Hepatocyte (in vitro differentiated cells): ENCODE data around the gene INSRR. TPM values are rescaled to one million over a fixed set of nuclear protein-coding genes. Genes with fewer than 3 reads are reported as not detected.

Source experiments
- DNase-seq: peaks from one replicate; pipeline ENCODE4 v3.0.0-alpha.2; 2016; ENCODE audit warnings: low spot score
- H2AFZ ChIP-seq: fragments of 200-600 bp; sonication (generic); 2 replicates; pipeline ENCODE4 v1.6.0; 2016; ENCODE audit warnings: antibody characterized with exemption, mild to moderate bottlenecking
- H3K27ac ChIP-seq: fragments of 200-600 bp; sonication (generic); 2 replicates; pipeline ENCODE4 v1.5.1; 2016; ENCODE audit warnings: mild to moderate bottlenecking
- H3K27me3 ChIP-seq: fragments of 200-600 bp; sonication (generic); 2 replicates; pipeline ENCODE4 v1.6.1; 2016
- H3K36me3 ChIP-seq: fragments of 200-600 bp; sonication (generic); replicated peaks from 2 replicates; pipeline ENCODE4 v1.5.1; 2016; ENCODE audit warnings: low read depth; ENCODE audit not compliant: insufficient read depth
- H3K4me1 ChIP-seq: fragments of 200-600 bp; sonication (generic); 2 replicates; pipeline ENCODE4 v1.5.1; 2016; ENCODE audit warnings: mild to moderate bottlenecking, moderate library complexity; ENCODE audit not compliant: insufficient read depth
- H3K4me2 ChIP-seq: fragments of 200-600 bp; sonication (generic); 2 replicates; pipeline ENCODE4 v1.6.0; 2016
- H3K4me3 ChIP-seq: fragments of 200-600 bp; sonication (generic); 2 replicates; pipeline ENCODE4 v1.5.1; 2016; ENCODE audit warnings: mild to moderate bottlenecking
- H3K79me2 ChIP-seq: fragments of 200-600 bp; sonication (generic); 2 replicates; pipeline ENCODE4 v1.6.0; 2017; ENCODE audit warnings: mild to moderate bottlenecking
- H3K9me2 ChIP-seq: fragments of 200-600 bp; sonication (generic); replicated peaks from 2 replicates; pipeline ENCODE4 v1.6.0; 2017; ENCODE audit warnings: mild to moderate bottlenecking; ENCODE audit not compliant: insufficient read depth
- H3K9me3 ChIP-seq: fragments of 200-600 bp; sonication (generic); 2 replicates; pipeline ENCODE4 v1.5.1; 2016; ENCODE audit warnings: low read depth, mild to moderate bottlenecking
- H4K20me1 ChIP-seq: fragments of 200-600 bp; sonication (generic); 2 replicates; pipeline ENCODE4 v1.6.0; 2016; ENCODE audit warnings: mild to moderate bottlenecking; ENCODE audit not compliant: insufficient read depth, poor library complexity, severe bottlenecking
- CTCF ChIP-seq: fragments of 200-600 bp; sonication (generic); IDR thresholded peaks from 2 replicates; pipeline ENCODE4 v1.5.1; 2016; ENCODE audit warnings: antibody characterized with exemption, mild to moderate bottlenecking; ENCODE audit not compliant: poor library complexity
- EZH2 ChIP-seq: fragments of 200-600 bp; sonication (generic); IDR thresholded peaks from 2 replicates; pipeline ENCODE4 v1.6.1; 2016; ENCODE audit warnings: antibody characterized with exemption, mild to moderate bottlenecking, borderline replicate concordance
- EZH2phosphoT487 ChIP-seq: fragments of 200-600 bp; sonication (generic); IDR thresholded peaks from one replicate; pipeline ENCODE4 v1.6.1; 2018; ENCODE audit warnings: antibody characterized with exemption, mild to moderate bottlenecking, low read depth, moderate library complexity; ENCODE audit not compliant: unreplicated experiment, severe bottlenecking
- WGBS: methylation state at CpG from one replicate; pipeline ENCODE4 v1.1.6; 2016; ENCODE audit warnings: low lambda C conversion rate; ENCODE audit errors: missing lambda C conversion rate; 5-methylcytosine and 5-hydroxymethylcytosine counted together
- polyA plus RNA-seq: library from polyadenylated mRNA; unstranded; fragments of >200 nt; fragmentation: Nextera tagmentation; extraction: Ambion mirVana; gene quantifications from 2 replicates; pipeline ENCODE4 v1.2.1, GENCODE V29; 2016
- total RNA-seq: library from RNA; depleted of rRNA; stranded (reverse); fragments of >200 nt; gene quantifications from 2 replicates; pipeline ENCODE4 v1.2.3, GENCODE V29; 2014

INSRR gene
- total and polyA plus RNA-seq, 2 experiments from 2014 or later: not detected

DNA sequence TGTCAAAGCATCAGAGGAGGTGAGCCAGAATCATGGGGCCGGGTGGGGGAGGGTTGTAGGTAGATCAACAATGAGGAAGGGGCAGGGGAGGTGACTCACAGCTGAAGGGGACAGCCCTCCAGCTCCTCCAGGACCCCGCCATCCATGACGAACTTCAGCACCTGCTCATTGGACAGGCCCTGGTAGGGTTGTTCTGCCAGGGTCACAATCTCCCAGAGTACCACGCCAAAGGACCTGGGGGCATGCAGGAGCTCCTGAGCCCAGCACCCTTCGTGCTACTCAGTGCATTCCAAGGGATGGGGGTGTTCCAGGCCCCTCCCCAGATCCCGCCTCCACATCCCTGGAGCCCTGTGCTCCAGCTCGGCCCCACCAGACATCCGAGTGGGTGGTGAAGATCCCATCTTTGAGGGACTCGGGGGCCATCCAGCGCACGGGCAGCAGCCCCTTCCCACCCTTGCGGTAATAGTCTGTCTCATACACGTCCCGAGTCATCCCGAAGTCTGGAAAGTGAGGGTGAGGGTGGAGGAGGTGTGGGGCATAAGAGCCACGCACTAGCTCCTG, 17.5 kb downstream of the INSRR start:
- H3K9me3 ChIP-seq: no peaks in the 10 kb centered on the region
- no peaks in the 10 kb centered on the region for H3K79me2 ChIP-seq
- H3K4me2 ChIP-seq: no peak overlapping the region
- no peak overlapping the region for H2AFZ ChIP-seq
- no peaks in the 10 kb centered on the region for H3K4me1 ChIP-seq
- DNase-seq: no peak
- H3K27me3 ChIP-seq: peaks cover 49% of the 10 kb centered on the region
- no peak overlapping the region for H3K27ac ChIP-seq
- H3K9me2 ChIP-seq: no peaks in the 10 kb centered on the region
- 69% methylated on average over 16 of the region's 16 CpGs for WGBS
- H4K20me1 ChIP-seq: no peaks in the 10 kb centered on the region
- TF ChIP-seq CTCF (no peak), EZH2 (no peak), EZH2phosphoT487 (no peak)
- no peaks in the 10 kb centered on the region for H3K36me3 ChIP-seq
- H3K4me3 ChIP-seq: no peak overlapping the region

DNA sequence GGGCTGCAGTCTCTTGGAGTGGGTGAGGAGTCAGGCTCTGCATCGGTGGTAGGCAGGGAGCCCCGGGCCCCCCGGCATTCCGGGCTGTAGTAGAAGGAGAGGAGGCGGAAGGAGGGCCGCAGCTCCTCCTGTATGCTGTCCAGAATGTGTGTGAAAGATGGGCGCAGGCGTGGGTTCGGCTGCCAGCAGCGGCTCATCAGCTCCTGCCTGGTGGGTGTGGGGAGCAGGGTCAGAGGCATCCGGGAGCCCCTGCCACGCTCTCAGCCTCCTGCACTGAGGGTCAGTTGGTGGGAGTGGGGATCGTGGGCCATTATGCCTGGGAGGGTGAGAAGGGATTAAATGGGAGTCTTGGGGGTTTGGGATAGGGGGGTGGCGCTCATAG, 18.0 kb downstream of the INSRR start:
- no peak for DNase-seq
- H3K4me2 ChIP-seq: no peak overlapping the region
- 87% methylated on average over 13 of the region's 14 CpGs for WGBS
- H3K9me3 ChIP-seq: no peaks in the 10 kb centered on the region
- H3K4me1 ChIP-seq: no peaks in the 10 kb centered on the region
- no peak overlapping the region for H2AFZ ChIP-seq
- no peaks in the 10 kb centered on the region for H3K9me2 ChIP-seq
- H3K36me3 ChIP-seq: no peaks in the 10 kb centered on the region
- H3K27me3 ChIP-seq: peaks cover 45% of the 10 kb centered on the region
- no peak overlapping the region for H3K27ac ChIP-seq
- no peak for TF ChIP-seq EZH2
- no peaks in the 10 kb centered on the region for H4K20me1 ChIP-seq
- H3K4me3 ChIP-seq: no peak overlapping the region
- H3K79me2 ChIP-seq: no peaks in the 10 kb centered on the region

DNA sequence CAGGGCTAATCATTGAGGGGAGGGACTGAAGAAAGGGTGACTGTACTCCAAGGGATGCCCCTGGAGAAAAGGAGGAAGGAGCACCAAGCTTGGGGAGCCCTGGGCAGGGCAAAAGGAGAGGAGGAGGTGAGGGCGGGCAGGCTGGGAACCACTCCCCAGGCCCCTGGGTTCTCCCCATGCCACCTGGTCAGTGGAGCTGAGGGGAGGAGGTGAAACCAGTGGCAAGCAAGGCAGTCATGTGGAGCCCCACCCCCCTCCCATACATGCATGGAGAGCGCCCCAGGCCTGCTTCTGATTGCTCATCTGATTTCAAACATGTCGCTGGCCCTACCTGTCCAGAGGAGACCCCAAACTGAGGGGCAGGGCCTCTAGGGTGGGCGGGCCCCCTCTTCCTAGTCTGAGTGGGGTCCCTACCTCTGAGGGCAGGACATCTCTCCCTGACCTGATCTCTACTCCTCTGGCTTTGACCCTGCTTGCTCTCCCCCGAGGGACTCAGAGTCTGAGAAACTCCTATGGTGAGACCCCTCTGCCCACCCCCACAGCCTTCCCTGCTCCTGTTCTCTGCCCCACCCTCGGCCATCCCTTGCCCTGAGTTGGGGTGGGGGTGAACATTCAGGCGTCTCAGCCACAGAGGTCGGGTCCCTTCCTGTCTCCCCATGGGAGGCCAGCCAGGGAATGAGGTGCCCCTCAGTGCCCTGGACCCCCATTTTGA, 18.6 kb downstream of the INSRR start:
- no peaks in the 10 kb centered on the region for H4K20me1 ChIP-seq

More for the DNA sequence above, 18.6 kb downstream of the INSRR start:
- Histone ChIP-seq H3K4me1 (no peaks in the 10 kb centered on the region), H3K36me3 (no peaks in the 10 kb centered on the region), H3K4me2 (no peak overlapping the region), H3K79me2 (no peaks in the 10 kb centered on the region), H3K27ac (no peak overlapping the region), H3K9me2 (no peaks in the 10 kb centered on the region), H3K27me3 (peaks cover 45% of the 10 kb centered on the region), H3K4me3 (no peak overlapping the region), H2AFZ (no peak overlapping the region), H3K9me3 (no peaks in the 10 kb centered on the region)
- TF ChIP-seq CTCF (no peak), EZH2phosphoT487 (no peak), EZH2 (no peak)
- WGBS: 68% methylated on average over 3 of the region's 8 CpGs
- DNase-seq: no peak
